Epithelial cell of prostate (primary cell): ENCODE results near the gene TNRC18.
A peak's percentile ranks its signal among the peaks of the same experiment; 100 is the strongest.
"Not testable (repeated sequence)": the region's sequence is repeated elsewhere in the genome, so short reads cannot be mapped to it uniquely, and the experiment has no call there.

Experiments
- DNase-seq: peaks from one replicate; pipeline ENCODE4 v3.0.0-alpha.2; 2011; ENCODE audit warnings: low read depth, low spot score
- H3K27ac ChIP-seq: fragments of 450-650 bp; 2 replicates; pipeline ENCODE4 v1.5.1; 2017; ENCODE audit warnings: mild to moderate bottlenecking

Gene TNRC18

GRCh38 chr7:5423306-5423975 is at the start of gene TNRC18:
TSS of gene TNRC18 (minus strand) at chr7:5423834. CDS start at chr7:5421246, 2,588 bp downstream.
- DNase-seq, result no peak
- H3K27ac ChIP-seq, result peak within 1 kb of the TSS; percentile 99

GRCh38 chr7:5472432-5473315 is 49.0 kb upstream of the TNRC18 start:
- no peak overlapping the region for H3K27ac ChIP-seq
- no peak for DNase-seq

- not testable (repeated sequence) for DNase-seq, H3K27ac ChIP-seq
Measured at GRCh38 chr7:5471623-5472022, 48.0 kb upstream of the TNRC18 start.

GRCh38 chr7:5470816-5471215 is 47.2 kb upstream of the TNRC18 start:
- no peak overlapping the region for H3K27ac ChIP-seq
- DNase-seq, result no peak

- H3K27ac ChIP-seq, result no peak overlapping the region
- no peak for DNase-seq
Measured at GRCh38 chr7:5470167-5470532, 46.5 kb upstream of the TNRC18 start.

- H3K27ac ChIP-seq, result no peak overlapping the region
- no peak for DNase-seq
Measured at GRCh38 chr7:5469375-5470166, 45.9 kb upstream of the TNRC18 start.

- H3K27ac ChIP-seq, result no peak overlapping the region
- no peak for DNase-seq
Measured at GRCh38 chr7:5467645-5468044, 44.0 kb upstream of the TNRC18 start.

GRCh38 chr7:5466551-5466950 is 42.9 kb upstream of the TNRC18 start:
- DNase-seq, result no peak

GRCh38 chr7:5463031-5463430 is 39.4 kb upstream of the TNRC18 start:
- no peak overlapping the region for H3K27ac ChIP-seq
- no peak for DNase-seq

More at GRCh38 chr7:5466551-5466950, 42.9 kb upstream of the TNRC18 start:
- no peak overlapping the region for H3K27ac ChIP-seq

- no peak for DNase-seq
- no peak overlapping the region for H3K27ac ChIP-seq
Measured at GRCh38 chr7:5462216-5462615, 38.6 kb upstream of the TNRC18 start.

GRCh38 chr7:5458921-5459480 is 35.4 kb upstream of the TNRC18 start:
- H3K27ac ChIP-seq, result no peak overlapping the region

GRCh38 chr7:5457245-5457735 is 33.7 kb upstream of the TNRC18 start:
- no peak overlapping the region for H3K27ac ChIP-seq
- DNase-seq, result no peak

More at GRCh38 chr7:5458921-5459480, 35.4 kb upstream of the TNRC18 start:
- no peak for DNase-seq

GRCh38 chr7:5456409-5456808 is 32.8 kb upstream of the TNRC18 start:
- H3K27ac ChIP-seq, result no peak overlapping the region
- no peak for DNase-seq

GRCh38 chr7:5455581-5456219 is 32.1 kb upstream of the TNRC18 start:
- no peak for DNase-seq
- H3K27ac ChIP-seq, result no peak overlapping the region

- DNase-seq, result no peak
- no peak overlapping the region for H3K27ac ChIP-seq
Measured at GRCh38 chr7:5455175-5455574, 31.5 kb upstream of the TNRC18 start.

GRCh38 chr7:5454485-5454884 is 30.9 kb upstream of the TNRC18 start:
- no peak overlapping the region for H3K27ac ChIP-seq
- DNase-seq, result no peak

GRCh38 chr7:5453566-5454075 is 30.0 kb upstream of the TNRC18 start:
- DNase-seq, result no peak
- no peak overlapping the region for H3K27ac ChIP-seq

- H3K27ac ChIP-seq, result no peak overlapping the region
- no peak for DNase-seq
Measured at GRCh38 chr7:5452937-5453540, 29.4 kb upstream of the TNRC18 start.

- H3K27ac ChIP-seq, result no peak overlapping the region
- DNase-seq, result no peak
Measured at GRCh38 chr7:5452470-5452899, 28.9 kb upstream of the TNRC18 start.
